ENCODE measurements around the gene NPFFR1.

DNA sequence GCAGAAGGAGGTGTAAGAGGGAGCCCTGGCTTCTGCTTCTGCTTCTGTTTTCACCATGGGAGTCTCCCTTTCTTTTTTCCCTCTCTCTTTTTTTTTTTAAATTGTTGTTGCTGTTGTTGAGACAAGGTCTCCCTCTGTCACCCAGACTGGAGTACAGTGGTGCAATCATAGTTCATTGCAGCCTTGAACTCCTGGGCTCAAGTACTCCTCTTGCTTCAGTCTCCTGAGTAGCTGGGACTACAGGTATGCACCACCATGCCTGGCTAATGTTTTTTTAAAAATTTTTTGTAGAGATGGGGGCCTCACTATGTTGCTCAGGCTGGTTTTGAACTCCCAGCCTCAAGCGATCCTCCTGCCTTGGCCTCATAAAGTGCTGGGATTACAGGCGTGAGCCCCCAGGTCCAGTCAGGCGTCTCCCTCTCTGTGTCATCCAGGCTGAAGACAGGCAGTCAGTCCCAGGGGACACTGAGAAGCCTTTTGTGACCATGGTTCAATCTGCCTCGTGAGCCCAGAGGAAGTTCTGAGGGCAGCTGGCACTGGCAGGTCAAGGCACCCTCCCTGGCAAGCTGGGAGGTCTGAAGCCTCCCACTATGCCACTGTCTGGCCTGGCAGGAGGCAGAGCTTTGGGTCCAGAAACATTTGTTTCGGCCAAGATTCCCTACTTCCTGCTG lies 33.6 kb upstream of the NPFFR1 start:
- TF ChIP-seq, protein P1, sequence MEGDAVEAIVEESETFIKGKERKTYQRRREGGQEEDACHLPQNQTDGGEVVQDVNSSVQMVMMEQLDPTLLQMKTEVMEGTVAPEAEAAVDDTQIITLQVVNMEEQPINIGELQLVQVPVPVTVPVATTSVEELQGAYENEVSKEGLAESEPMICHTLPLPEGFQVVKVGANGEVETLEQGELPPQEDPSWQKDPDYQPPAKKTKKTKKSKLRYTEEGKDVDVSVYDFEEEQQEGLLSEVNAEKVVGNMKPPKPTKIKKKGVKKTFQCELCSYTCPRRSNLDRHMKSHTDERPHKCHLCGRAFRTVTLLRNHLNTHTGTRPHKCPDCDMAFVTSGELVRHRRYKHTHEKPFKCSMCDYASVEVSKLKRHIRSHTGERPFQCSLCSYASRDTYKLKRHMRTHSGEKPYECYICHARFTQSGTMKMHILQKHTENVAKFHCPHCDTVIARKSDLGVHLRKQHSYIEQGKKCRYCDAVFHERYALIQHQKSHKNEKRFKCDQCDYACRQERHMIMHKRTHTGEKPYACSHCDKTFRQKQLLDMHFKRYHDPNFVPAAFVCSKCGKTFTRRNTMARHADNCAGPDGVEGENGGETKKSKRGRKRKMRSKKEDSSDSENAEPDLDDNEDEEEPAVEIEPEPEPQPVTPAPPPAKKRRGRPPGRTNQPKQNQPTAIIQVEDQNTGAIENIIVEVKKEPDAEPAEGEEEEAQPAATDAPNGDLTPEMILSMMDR (IDR thresholded peaks at IDR 0.05; ENCODE audit: insufficient read depth, low read length), result no peak
- TF ChIP-seq, protein P2, sequence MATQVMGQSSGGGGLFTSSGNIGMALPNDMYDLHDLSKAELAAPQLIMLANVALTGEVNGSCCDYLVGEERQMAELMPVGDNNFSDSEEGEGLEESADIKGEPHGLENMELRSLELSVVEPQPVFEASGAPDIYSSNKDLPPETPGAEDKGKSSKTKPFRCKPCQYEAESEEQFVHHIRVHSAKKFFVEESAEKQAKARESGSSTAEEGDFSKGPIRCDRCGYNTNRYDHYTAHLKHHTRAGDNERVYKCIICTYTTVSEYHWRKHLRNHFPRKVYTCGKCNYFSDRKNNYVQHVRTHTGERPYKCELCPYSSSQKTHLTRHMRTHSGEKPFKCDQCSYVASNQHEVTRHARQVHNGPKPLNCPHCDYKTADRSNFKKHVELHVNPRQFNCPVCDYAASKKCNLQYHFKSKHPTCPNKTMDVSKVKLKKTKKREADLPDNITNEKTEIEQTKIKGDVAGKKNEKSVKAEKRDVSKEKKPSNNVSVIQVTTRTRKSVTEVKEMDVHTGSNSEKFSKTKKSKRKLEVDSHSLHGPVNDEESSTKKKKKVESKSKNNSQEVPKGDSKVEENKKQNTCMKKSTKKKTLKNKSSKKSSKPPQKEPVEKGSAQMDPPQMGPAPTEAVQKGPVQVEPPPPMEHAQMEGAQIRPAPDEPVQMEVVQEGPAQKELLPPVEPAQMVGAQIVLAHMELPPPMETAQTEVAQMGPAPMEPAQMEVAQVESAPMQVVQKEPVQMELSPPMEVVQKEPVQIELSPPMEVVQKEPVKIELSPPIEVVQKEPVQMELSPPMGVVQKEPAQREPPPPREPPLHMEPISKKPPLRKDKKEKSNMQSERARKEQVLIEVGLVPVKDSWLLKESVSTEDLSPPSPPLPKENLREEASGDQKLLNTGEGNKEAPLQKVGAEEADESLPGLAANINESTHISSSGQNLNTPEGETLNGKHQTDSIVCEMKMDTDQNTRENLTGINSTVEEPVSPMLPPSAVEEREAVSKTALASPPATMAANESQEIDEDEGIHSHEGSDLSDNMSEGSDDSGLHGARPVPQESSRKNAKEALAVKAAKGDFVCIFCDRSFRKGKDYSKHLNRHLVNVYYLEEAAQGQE (IDR thresholded peaks at IDR 0.05; ENCODE audit: insufficient replicate concordance, low read depth), result no peak
- TF ChIP-seq POLR2AphosphoS5 (IDR thresholded peaks at IDR 0.05; ENCODE audit: low read depth), result no peak
- no peak for TF ChIP-seq GABPA (IDR thresholded peaks at IDR 0.05; ENCODE audit: low read depth)
- TF ChIP-seq SPI1 (IDR thresholded peaks at IDR 0.05; ENCODE audit: borderline replicate concordance, low read depth), result no peak
